Testis (tissue), 2 donors: ENCODE results near the gene C9orf50.

Experiments used
- CTCF ChIP-seq, 3 experiments: fragments of 450-650 bp in 2 of 3; fragments of 200-600 bp in 1 of 3; sonication (generic) in 1 of 3; IDR thresholded peaks; one replicate each; pipeline ENCODE4 v1.5.1; 2016 to 2019; ENCODE audit warnings: antibody characterized with exemption in 3 of 3, mild to moderate bottlenecking in 2 of 3, moderate library complexity in 1 of 3
- POLR2A ChIP-seq: fragments of 450-650 bp; IDR thresholded peaks from one replicate; pipeline ENCODE4 v1.6.1; 2017; ENCODE audit warnings: antibody characterized with exemption, mild to moderate bottlenecking, moderate library complexity

- TF ChIP-seq CTCF (IDR thresholded peaks at IDR 0.05) = no peak
- no peak for TF ChIP-seq POLR2A
These were observed 12.3 kb upstream of the C9orf50 start for GRCh38 chr9:129633207-129633606.
